Panc1 (cell line): ENCODE results near the gene KCNAB3. TPM values are rescaled to one million over a fixed set of nuclear protein-coding genes. Genes with fewer than 3 reads are reported as not detected.

ENCODE experiments used
- ATAC-seq: fragments of 200-7000 bp; cut with Tn5 transposase; 2 replicates; pipeline ENCODE4 v1.9.1; 2020; ENCODE audit warnings: mild to moderate bottlenecking, moderate library complexity
- BruUV-seq: library from RNA; stranded (reverse); fragments of 400-500 nt; replicated peaks from 2 replicates; lab custom pipeline; 2021; lab: Mats Ljungman, UMichigan
- CTCF ChIA-PET: fragments of 300-600 bp; sonication (Branson Sonifier 250); formaldehyde crosslinking; loops from one replicate; lab custom pipeline; 2022; ENCODE audit warnings: antibody characterized with exemption; lab: Charles Lee
- POLR2A ChIA-PET: fragments of 300-600 bp; sonication (Branson Sonifier 250); formaldehyde crosslinking; loops from one replicate; lab custom pipeline; 2022; ENCODE audit warnings: antibody characterized with exemption; lab: Charles Lee
- DNase-seq: peaks from one replicate; pipeline ENCODE4 v3.0.0-alpha.2; 2010; ENCODE audit warnings: low read depth, low spot score
- H3K27ac ChIP-seq: 2 replicates; pipeline ENCODE4 v1.5.1; 2011; ENCODE audit warnings: mild to moderate bottlenecking, low read length, inconsistent platforms
- H3K27me3 ChIP-seq: fragments of 200-500 bp; sonication (Bioruptor generic); 2 replicates; pipeline ENCODE4 v1.6.0; 2014; ENCODE audit warnings: low read length, inconsistent platforms; ENCODE audit not compliant: control insufficient read depth, insufficient read depth
- H3K36me3 ChIP-seq: fragments of 200-500 bp; sonication (Bioruptor generic); 2 replicates; pipeline ENCODE4 v1.5.1; 2014; ENCODE audit warnings: inconsistent platforms, mild to moderate bottlenecking, low read length, moderate library complexity; ENCODE audit not compliant: control insufficient read depth, insufficient read depth
- H3K4me1 ChIP-seq: 2 replicates; pipeline ENCODE4 v1.5.1; 2011; ENCODE audit warnings: inconsistent platforms, mild to moderate bottlenecking, low read length, moderate library complexity; ENCODE audit not compliant: control insufficient read depth, insufficient read depth
- H3K4me3 ChIP-seq, 2 experiments: 2 replicates each; pipeline ENCODE4 v1.5.1; 2011 to 2012; ENCODE audit warnings: low read depth in 2 of 2, low read length in 2 of 2, mild to moderate bottlenecking in 2 of 2, inconsistent platforms in 1 of 2, moderate library complexity in 1 of 2
- H3K9me3 ChIP-seq: fragments of 200-500 bp; sonication (Bioruptor generic); 2 replicates; pipeline ENCODE4 v1.5.1; 2014; ENCODE audit warnings: low read depth, mild to moderate bottlenecking, inconsistent platforms, low read length, moderate library complexity; ENCODE audit not compliant: control insufficient read depth, insufficient read depth
- CTCF ChIP-seq: fragments of 450-650 bp; IDR thresholded peaks from 2 replicates; pipeline ENCODE4 v1.5.1; 2017; ENCODE audit warnings: mild to moderate bottlenecking
- POLR2AphosphoS5 ChIP-seq: IDR thresholded peaks from 2 replicates; pipeline ENCODE4 v1.6.1; 2012; ENCODE audit warnings: mild to moderate bottlenecking, low read depth, low read length, moderate library complexity
- SIN3A ChIP-seq: IDR thresholded peaks from 2 replicates; pipeline ENCODE4 v1.6.1; 2012; ENCODE audit warnings: low read depth, mild to moderate bottlenecking, low read length, moderate library complexity, borderline replicate concordance; ENCODE audit not compliant: insufficient read depth
- TCF7L2 ChIP-seq: IDR thresholded peaks from 2 replicates; pipeline ENCODE4 v1.6.1; 2011; ENCODE audit warnings: mild to moderate bottlenecking, low read depth, low read length, inconsistent platforms
- in situ Hi-C: cut with HindIII; loops from 2 replicates; pipeline ENCODE4 v1.10.0; 2016; ENCODE audit warnings: low sequenced_read_pairs, low pct_unique_long_range_greater_than_20kb
- intact Hi-C: fragments of 100-400 bp; cut with micrococcal nuclease; formaldehyde crosslinking; loops from one replicate; pipeline ENCODE4 v1.10.0; 2022; ENCODE audit not compliant: unreplicated experiment
- total RNA-seq: library from RNA; stranded (reverse); gene quantifications from one replicate; pipeline ENCODE4 v1.2.1, GENCODE V29; 2021; ENCODE audit not compliant: unreplicated experiment
- TF ChIP-seq, protein P1 (sequence below), 2 experiments: IDR thresholded peaks; 2 replicates each; pipeline ENCODE4 v1.6.1; 2011 to 2012; ENCODE audit warnings: low read depth in 2 of 2, control low read depth in 1 of 2, low read length in 1 of 2, mild to moderate bottlenecking in 1 of 2, moderate library complexity in 1 of 2; ENCODE audit not compliant: insufficient read depth in 1 of 2

The KCNAB3 gene
- total RNA-seq, 1 experiment from 2014 or later = 3.5 TPM

DNA sequence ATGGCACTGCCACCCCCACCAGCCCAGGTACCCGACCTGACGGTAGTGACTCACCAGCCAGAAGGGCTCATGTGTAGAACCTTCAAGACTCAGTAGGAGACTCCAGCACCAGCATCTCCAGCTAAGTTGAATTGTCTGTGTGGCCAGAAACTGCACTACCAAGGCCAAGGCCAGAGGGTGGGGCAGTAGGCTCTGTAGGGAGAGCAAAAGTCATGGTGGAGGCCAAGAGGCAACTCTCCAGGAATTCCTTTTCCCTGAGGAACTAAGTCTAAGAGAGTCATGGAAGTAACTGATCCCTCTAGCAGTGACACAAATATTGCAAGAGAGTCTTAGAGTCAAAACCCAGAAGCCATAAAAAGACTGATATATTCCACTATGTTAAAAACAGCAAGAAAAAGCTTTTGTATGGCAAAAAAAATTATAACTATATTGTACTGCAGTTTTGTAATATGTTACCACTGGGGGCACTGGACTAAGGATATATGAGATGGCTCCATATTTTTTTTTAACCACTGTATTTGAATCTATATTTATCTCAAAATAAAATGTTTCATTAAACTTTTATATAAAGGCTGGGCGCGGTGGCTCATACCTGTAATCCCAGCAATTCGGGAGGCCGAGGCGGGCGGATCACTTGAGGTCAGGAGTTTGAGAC is 42.6 kb upstream of the KCNAB3 start:
- H3K27me3 ChIP-seq = no peaks in the 10 kb centered on the region
- H3K4me1 ChIP-seq = no peaks in the 10 kb centered on the region
- H3K9me3 ChIP-seq = no peaks in the 10 kb centered on the region
- DNase-seq = no peak
- TF ChIP-seq TCF7L2 (no peak), SIN3A (no peak), CTCF (no peak), POLR2AphosphoS5 (no peak)
- TF ChIP-seq, protein P1, sequence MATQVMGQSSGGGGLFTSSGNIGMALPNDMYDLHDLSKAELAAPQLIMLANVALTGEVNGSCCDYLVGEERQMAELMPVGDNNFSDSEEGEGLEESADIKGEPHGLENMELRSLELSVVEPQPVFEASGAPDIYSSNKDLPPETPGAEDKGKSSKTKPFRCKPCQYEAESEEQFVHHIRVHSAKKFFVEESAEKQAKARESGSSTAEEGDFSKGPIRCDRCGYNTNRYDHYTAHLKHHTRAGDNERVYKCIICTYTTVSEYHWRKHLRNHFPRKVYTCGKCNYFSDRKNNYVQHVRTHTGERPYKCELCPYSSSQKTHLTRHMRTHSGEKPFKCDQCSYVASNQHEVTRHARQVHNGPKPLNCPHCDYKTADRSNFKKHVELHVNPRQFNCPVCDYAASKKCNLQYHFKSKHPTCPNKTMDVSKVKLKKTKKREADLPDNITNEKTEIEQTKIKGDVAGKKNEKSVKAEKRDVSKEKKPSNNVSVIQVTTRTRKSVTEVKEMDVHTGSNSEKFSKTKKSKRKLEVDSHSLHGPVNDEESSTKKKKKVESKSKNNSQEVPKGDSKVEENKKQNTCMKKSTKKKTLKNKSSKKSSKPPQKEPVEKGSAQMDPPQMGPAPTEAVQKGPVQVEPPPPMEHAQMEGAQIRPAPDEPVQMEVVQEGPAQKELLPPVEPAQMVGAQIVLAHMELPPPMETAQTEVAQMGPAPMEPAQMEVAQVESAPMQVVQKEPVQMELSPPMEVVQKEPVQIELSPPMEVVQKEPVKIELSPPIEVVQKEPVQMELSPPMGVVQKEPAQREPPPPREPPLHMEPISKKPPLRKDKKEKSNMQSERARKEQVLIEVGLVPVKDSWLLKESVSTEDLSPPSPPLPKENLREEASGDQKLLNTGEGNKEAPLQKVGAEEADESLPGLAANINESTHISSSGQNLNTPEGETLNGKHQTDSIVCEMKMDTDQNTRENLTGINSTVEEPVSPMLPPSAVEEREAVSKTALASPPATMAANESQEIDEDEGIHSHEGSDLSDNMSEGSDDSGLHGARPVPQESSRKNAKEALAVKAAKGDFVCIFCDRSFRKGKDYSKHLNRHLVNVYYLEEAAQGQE (IDR thresholded peaks at IDR 0.05; ENCODE audit: insufficient read depth in 1 of 2, low read depth in 2 of 2, low read length in 1 of 2) = no peak
- intact Hi-C loops = no loop called here
- H3K27ac ChIP-seq = no peak overlapping the region
- POLR2A ChIA-PET = no interaction called here
- no peak for ATAC-seq
- BruUV-seq = no TSS peak
- in situ Hi-C loops = no loop called here
- H3K36me3 ChIP-seq = no peaks in the 10 kb centered on the region
- no peak overlapping the region for H3K4me3 ChIP-seq
- CTCF ChIA-PET = interaction anchor here (0.7 to 0.9 kb wide), 3 partner anchors 18 to 151 kb away, joined by 3 to 4 read pairs (median 4); no protein-coding TSS in a partner anchor

- H3K27me3 ChIP-seq = no peaks in the 10 kb centered on the region
- no peaks in the 10 kb centered on the region for H3K36me3 ChIP-seq
- H3K27ac ChIP-seq = no peak overlapping the region
- H3K9me3 ChIP-seq = no peaks in the 10 kb centered on the region
- CTCF ChIA-PET = interaction anchor here (0.9 kb wide), 1 partner anchor 18 kb away, joined by 3 read pairs; no protein-coding TSS in a partner anchor
- intact Hi-C loops (no loop called here), in situ Hi-C loops (no loop called here)
- POLR2A ChIA-PET = no interaction called here
- no peaks in the 10 kb centered on the region for H3K4me1 ChIP-seq
- no peak for DNase-seq
- no peak overlapping the region for H3K4me3 ChIP-seq
- TF ChIP-seq POLR2AphosphoS5 (no peak), TCF7L2 (no peak), CTCF (no peak), SIN3A (no peak)
- TF ChIP-seq, protein P1 (IDR thresholded peaks at IDR 0.05; ENCODE audit: insufficient read depth in 1 of 2, low read depth in 2 of 2, low read length in 1 of 2) = no peak
- no peak for ATAC-seq
- BruUV-seq = no TSS peak
These were observed 42.0 kb upstream of the KCNAB3 start for GRCh38 chr17:7971651-7972050.
